NCI-H2196 (cell line): Measurements from ENCODE around the gene SYNJ2.

ENCODE experiments used
- DNase-seq: peaks from one replicate; lab custom pipeline; 2025; ENCODE audit not compliant: unreplicated experiment; lab: John Stamatoyannopoulos, UW

Gene SYNJ2

DNA sequence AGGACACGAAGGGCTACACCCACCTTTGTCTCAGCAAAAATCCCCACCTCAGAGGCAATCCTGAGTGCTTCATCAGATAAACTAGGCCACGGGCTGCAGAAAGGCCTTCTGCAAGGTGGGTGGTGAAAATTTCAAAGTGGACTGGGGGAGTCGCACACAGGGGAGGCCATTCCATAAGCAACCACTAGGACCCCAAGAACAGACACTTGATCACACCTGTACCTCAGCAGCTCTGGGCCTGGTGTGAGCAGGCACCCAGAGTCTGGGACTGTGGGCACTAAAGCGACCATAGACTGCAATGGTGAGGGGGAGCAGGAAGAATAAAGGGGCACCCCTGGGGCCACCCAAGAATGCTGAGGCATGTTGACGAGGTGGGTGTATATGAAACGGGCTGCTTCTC lies 133.8 kb downstream of the SYNJ2 start:
- no peak for DNase-seq

DNA sequence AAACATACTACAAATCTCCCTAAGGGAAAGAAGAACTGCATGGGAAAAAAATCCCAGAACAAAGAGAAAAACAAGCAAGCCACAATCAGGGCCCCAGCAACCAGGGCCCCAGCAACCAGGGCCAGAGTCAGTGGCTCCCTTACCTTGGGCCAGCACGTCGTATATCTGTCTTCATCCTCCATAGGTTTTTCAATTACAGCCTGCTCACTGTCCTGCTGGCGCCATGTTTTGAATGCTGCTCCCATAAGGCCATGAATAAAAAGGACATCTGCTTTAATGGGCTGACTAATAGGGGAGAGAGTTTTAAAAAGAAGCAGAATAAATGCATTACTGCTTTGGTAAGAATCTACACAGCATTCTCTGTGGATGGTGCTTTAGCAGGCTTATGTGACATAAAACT lies 137.2 kb downstream of the SYNJ2 start:
- DNase-seq = no peak

DNA sequence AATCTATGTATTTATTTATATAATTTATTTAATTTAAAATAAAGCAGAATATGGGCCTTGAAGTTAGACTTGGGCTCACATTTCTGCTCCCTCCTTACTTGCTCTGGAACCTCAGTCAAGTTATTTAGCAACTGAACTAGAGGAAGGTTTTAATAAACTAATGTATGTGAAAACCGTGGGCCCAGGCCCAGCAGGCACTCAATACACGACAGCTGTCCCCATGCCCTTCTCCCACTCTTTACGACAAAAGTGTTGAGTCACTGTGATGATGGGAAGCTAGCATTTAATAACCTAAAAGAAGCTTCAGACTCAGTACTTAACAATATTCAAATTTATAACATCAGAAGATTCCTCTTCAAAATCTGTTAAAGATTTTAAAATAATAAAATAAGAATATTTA lies 139.7 kb downstream of the SYNJ2 start:
- no peak for DNase-seq

DNA sequence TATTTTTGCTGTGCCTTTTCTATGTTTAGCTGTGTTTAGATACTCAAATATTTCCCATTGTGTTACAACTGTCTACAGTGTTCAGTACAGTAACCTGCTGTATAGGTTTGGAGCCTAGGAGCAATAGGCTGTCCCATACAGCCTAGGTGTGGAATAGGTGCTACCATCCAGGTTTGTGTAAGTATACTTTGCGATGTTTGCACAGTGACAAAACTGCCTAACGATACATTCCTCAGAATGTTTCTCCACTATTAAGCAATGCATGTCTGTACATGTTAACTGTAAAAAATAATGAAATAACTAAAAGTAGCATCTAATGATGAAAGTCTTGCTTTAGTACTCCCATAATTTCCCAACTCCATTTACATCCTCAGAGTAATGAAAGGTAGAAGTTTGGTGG lies 140.4 kb downstream of the SYNJ2 start:
- DNase-seq = no peak

DNA sequence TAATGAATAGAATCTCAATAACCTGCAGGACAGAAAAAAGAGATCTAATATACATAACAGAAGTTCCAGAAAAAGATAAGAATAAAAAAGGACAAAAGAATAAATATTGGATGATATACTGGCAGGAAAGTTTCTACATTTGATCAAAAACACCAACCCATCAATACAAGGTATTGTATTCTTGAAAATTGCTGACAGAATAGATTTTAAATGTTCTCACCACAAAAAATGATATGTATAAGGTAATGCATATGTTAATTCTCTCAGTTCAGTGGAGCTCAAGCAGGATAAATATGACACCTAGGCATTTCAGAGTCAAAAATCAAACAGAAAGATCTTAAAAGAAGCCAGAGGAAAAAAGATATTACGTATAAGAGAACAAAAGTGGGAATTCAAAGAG lies 142.6 kb downstream of the SYNJ2 start:
- DNase-seq = no peak

DNA sequence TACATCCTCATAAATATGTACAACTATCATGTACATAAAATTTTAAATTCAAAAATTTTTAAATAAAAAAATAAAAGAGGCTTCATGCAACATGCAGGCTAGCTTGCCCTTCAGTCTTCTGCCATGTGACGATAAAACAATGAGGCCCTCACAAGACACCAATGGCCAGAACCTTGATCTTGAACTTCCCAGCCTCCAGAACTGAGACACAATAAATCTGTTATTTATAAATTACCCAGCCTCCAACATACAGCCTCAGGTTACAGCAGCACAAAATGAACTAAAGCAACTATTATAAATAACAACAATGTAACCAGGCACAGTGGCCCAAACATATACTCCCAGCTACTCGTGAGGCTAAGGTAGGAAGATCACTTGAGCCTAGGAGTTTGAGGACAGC lies 143.6 kb downstream of the SYNJ2 start:
- DNase-seq = no peak

DNA sequence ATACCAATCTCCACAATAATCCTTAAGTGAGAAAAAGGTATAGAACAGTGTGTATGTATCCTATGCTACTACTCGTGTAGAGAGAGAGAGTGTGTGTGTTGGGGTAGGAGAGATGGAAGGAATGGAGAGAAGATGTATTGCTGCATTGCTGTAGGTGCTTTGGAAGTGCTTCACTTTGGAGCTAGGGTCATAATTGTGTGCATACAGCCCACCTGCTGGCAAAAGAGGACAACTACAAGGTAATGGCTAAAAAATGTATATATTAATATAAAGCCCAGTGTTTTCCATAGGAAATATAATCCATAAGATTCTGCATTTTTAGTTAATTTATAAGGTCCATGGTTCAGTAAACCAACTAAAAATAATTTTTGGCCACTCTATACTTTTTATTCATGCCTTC lies 150.3 kb downstream of the SYNJ2 start:
- DNase-seq = no peak

DNA sequence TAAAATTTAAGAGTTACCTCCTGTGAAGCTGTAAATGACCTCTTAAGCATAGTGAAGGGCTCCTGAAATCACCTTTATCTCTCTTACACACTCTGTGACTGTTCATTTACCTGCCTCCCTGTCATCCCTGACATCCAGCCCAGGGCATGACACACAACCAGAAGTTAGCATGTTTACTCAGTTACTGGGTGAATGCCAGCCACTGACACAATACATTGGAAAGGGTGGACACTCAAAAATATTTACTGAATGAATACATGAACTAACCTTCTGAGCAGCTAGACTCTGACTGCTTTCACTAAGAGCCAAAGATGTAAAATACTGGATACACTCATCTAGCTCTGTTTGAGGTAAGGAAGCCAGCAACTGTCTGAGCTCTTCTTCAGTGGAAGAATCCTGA lies 161.1 kb downstream of the SYNJ2 start:
- peak; percentile 12 for DNase-seq

DNA sequence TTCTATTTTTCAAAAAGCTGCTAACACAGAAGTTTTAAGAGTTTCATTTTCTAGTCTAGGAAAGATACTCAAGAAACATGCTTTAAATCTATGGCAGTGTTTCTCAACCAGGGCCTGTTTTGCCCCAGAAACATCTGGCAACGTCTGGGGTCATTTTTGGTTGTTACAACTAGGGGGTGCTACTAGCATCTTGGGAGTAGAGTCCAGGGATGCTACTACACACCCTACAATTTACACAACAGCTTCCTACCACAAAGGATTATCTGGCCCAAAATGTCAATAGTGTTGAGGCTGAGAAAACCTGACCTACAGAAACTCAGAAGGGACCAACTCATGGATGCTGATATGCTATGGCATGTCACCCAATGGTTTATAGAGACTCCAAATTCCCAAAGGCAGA lies 162.0 kb downstream of the SYNJ2 start:
- no peak for DNase-seq
